SK-N-SH (cell line): Measurements from ENCODE around the gene CCKAR. TPM values are rescaled to one million over a fixed set of nuclear protein-coding genes. Genes with fewer than 3 reads are reported as not detected.

ENCODE experiments used
- CTCF ChIA-PET: fragments of 300-600, 350-600 bp; formaldehyde crosslinking; extraction: SDS; loops from one replicate; lab custom pipeline; 2021; lab: Yijun Ruan, JAX
- POLR2A ChIA-PET: fragments of 350-600 bp; sonication (Branson Sonifier 250); formaldehyde crosslinking; extraction: SDS; loops from one replicate; lab custom pipeline; 2020; ENCODE audit warnings: antibody characterized with exemption, inconsistent platforms; lab: Yijun Ruan, JAX
- DNase-seq: peaks from one replicate; pipeline ENCODE4 v3.0.0; 2012
- H2AFZ ChIP-seq: fragments of 200-600 bp; sonication (generic); 2 replicates; pipeline ENCODE4 v1.8.1; 2016; ENCODE audit warnings: antibody characterized with exemption, mild to moderate bottlenecking, low read depth
- H3F3A ChIP-seq: fragments of 200-600 bp; sonication (generic); replicated peaks from 2 replicates; pipeline ENCODE3; 2016; ENCODE audit warnings: antibody characterized with exemption, mild to moderate bottlenecking; ENCODE audit not compliant: insufficient read depth
- H3K27ac ChIP-seq, 2 experiments: fragments of 200-500 bp in 1 of 2; fragments of 200-600 bp in 1 of 2; sonication (Bioruptor generic) in 1 of 2; sonication (generic), shearing (Covaris generic) in 1 of 2; 2 replicates each; pipeline versions ENCODE4 v1.5.1 to v1.6.1; 2014 to 2016; ENCODE audit warnings: low read depth in 2 of 2, inconsistent platforms in 1 of 2, low read length in 1 of 2, mild to moderate bottlenecking in 1 of 2, mixed read lengths in 1 of 2
- H3K27me3 ChIP-seq: fragments of 200-600 bp; sonication (generic), shearing (Covaris generic); 2 replicates; pipeline ENCODE4 v1.6.1; 2016; ENCODE audit warnings: mixed run types; ENCODE audit not compliant: insufficient read depth
- H3K36me3 ChIP-seq, 2 experiments: fragments of 200-500 bp in 1 of 2; fragments of 200-600 bp in 1 of 2; sonication (Bioruptor generic) in 1 of 2; sonication (generic) in 1 of 2; replicated peaks in 1 of 2; 2 replicates each; pipeline versions ENCODE3 to v1.5.1; 2014 to 2016; ENCODE audit warnings: low read length in 1 of 2, mild to moderate bottlenecking in 1 of 2; ENCODE audit not compliant: insufficient read depth in 2 of 2, control insufficient read depth in 1 of 2
- H3K4me1 ChIP-seq, 2 experiments: fragments of 200-500 bp in 1 of 2; fragments of 200-600 bp in 1 of 2; sonication (Bioruptor generic) in 1 of 2; sonication (generic), shearing (Covaris generic) in 1 of 2; 2 replicates each; pipeline versions ENCODE4 v1.5.1 to v1.6.1; 2014 to 2016; ENCODE audit warnings: low read depth in 1 of 2, low read length in 1 of 2, mixed run types in 1 of 2; ENCODE audit not compliant: insufficient read depth in 2 of 2, control insufficient read depth in 1 of 2
- H3K4me2 ChIP-seq: fragments of 200-600 bp; sonication (generic), shearing (Covaris generic); 2 replicates; pipeline ENCODE4 v1.6.1; 2017; ENCODE audit warnings: mixed run types
- H3K4me3 ChIP-seq, 2 experiments: fragments of 200-500 bp in 1 of 2; fragments of 200-600 bp in 1 of 2; sonication (Bioruptor generic) in 1 of 2; sonication (generic), shearing (Covaris generic) in 1 of 2; 2 replicates each; pipeline versions ENCODE4 v1.5.1 to v1.8.1; 2014 to 2016; ENCODE audit warnings: low read depth in 2 of 2, inconsistent platforms in 1 of 2, low read length in 1 of 2, mild to moderate bottlenecking in 1 of 2, mixed read lengths in 1 of 2, moderate library complexity in 1 of 2
- H3K79me2 ChIP-seq: fragments of 200-600 bp; sonication (generic); 2 replicates; pipeline ENCODE4 v1.8.1; 2017; ENCODE audit warnings: mild to moderate bottlenecking; ENCODE audit not compliant: insufficient read depth
- H3K9ac ChIP-seq: fragments of 200-600 bp; sonication (generic); 2 replicates; pipeline ENCODE4 v1.6.1; 2017; ENCODE audit warnings: mixed run types
- H3K9me2 ChIP-seq: fragments of 200-600 bp; sonication (generic); 2 replicates; pipeline ENCODE4 v1.6.1; 2017; ENCODE audit warnings: mixed run types
- H3K9me3 ChIP-seq: fragments of 200-600 bp; sonication (generic); 2 replicates; pipeline ENCODE4 v1.6.1; 2017; ENCODE audit warnings: mixed run types, mild to moderate bottlenecking, moderate library complexity
- H4K20me1 ChIP-seq: fragments of 200-600 bp; sonication (generic); 2 replicates; pipeline ENCODE4 v1.6.1; 2017; ENCODE audit warnings: mild to moderate bottlenecking, mixed run types; ENCODE audit not compliant: insufficient read depth
- ELF1 ChIP-seq: IDR thresholded peaks from 2 replicates; pipeline ENCODE4 v1.4.0; 2012
- EP300 ChIP-seq, 2 experiments: IDR thresholded peaks; 2 replicates each; pipeline versions ENCODE4 v1.4.0 to v1.6.1; 2012; ENCODE audit warnings: borderline replicate concordance in 1 of 2, low read depth in 1 of 2, low read length in 1 of 2
- FOXJ3 ChIP-seq: sonication (generic); formaldehyde crosslinking; IDR thresholded peaks from 2 replicates; pipeline ENCODE4 v1.5.1; 2020; ENCODE audit warnings: mild to moderate bottlenecking, missing genetic modification reagents
- FOXM1 ChIP-seq: IDR thresholded peaks from 2 replicates; pipeline ENCODE4 v1.4.0; 2012; ENCODE audit warnings: low read depth, mild to moderate bottlenecking
- GABPA ChIP-seq: IDR thresholded peaks from 2 replicates; pipeline ENCODE4 v1.4.0; 2012; ENCODE audit warnings: low read depth, mild to moderate bottlenecking
- GATA2 ChIP-seq: sonication (generic); formaldehyde crosslinking; IDR thresholded peaks from 2 replicates; pipeline ENCODE4 v1.5.0; 2020; ENCODE audit warnings: mild to moderate bottlenecking, missing genetic modification reagents
- IRF3 ChIP-seq: fragments of 150-350 bp; IDR thresholded peaks from 2 replicates; pipeline ENCODE4 v1.6.1; 2016; ENCODE audit warnings: mild to moderate bottlenecking, low read depth, low read length
- NFIC ChIP-seq: IDR thresholded peaks from 2 replicates; pipeline ENCODE4 v1.4.0; 2012; ENCODE audit warnings: borderline replicate concordance
- NRF1 ChIP-seq: IDR thresholded peaks from 2 replicates; pipeline ENCODE4 v1.6.1; 2012; ENCODE audit warnings: low read depth, mild to moderate bottlenecking, low read length
- PBX3 ChIP-seq: IDR thresholded peaks from 2 replicates; pipeline ENCODE4; 2012
- SIN3A ChIP-seq: IDR thresholded peaks from 2 replicates; pipeline ENCODE4 v1.6.1; 2012; ENCODE audit warnings: low read depth, mild to moderate bottlenecking, low read length, moderate library complexity, borderline replicate concordance
- SMC3 ChIP-seq: IDR thresholded peaks from 2 replicates; pipeline ENCODE4 v1.6.1; 2012; ENCODE audit warnings: low read depth, low read length, improper control_type of control experiment
- TCF12 ChIP-seq: IDR thresholded peaks from 2 replicates; pipeline ENCODE4 v1.4.0; 2012
- TEAD4 ChIP-seq: IDR thresholded peaks from 2 replicates; pipeline ENCODE4 v1.4.0; 2012; ENCODE audit warnings: mild to moderate bottlenecking, borderline replicate concordance; ENCODE audit not compliant: insufficient read depth
- USF1 ChIP-seq: IDR thresholded peaks from 2 replicates; pipeline ENCODE4 v1.4.0; 2012; ENCODE audit warnings: low read depth, borderline replicate concordance
- USF2 ChIP-seq: fragments of 150-350 bp; IDR thresholded peaks from 2 replicates; pipeline ENCODE4 v1.6.1; 2017; ENCODE audit warnings: antibody characterized with exemption, low read length, low read depth, borderline replicate concordance
- YY1 ChIP-seq: IDR thresholded peaks from 2 replicates; pipeline ENCODE4 v1.4.0; 2012; ENCODE audit warnings: low read depth, mild to moderate bottlenecking
- ZBTB33 ChIP-seq: IDR thresholded peaks from 2 replicates; pipeline ENCODE4 v1.4.0; 2012; ENCODE audit warnings: low read depth, borderline replicate concordance
- WGBS: methylation state at CpG from one replicate; pipeline ENCODE4 v1.1.6; 2017; ENCODE audit warnings: low lambda C conversion rate; 5-methylcytosine and 5-hydroxymethylcytosine counted together
- polyA plus RNA-seq, 3 experiments: library from polyadenylated mRNA; depleted of rRNA; stranded (reverse); fragments of >200 nt; gene quantifications; 2 replicates each; pipeline ENCODE4 v1.2.3, GENCODE V29; 2012

Gene CCKAR
- polyA plus RNA-seq, 1 of the 3 experiments (the other 2 are of a cell fraction) = not detected

- no peak for TF ChIP-seq USF2
- TF ChIP-seq SIN3A = no peak
- peak; percentile 82; the same call in 1 of the 2 replicates for TF ChIP-seq NFIC
- TF ChIP-seq FOXJ3 (CRISPR knock-in tag) = no peak
- peak; percentile 56; the same call in 1 of the 2 replicates for TF ChIP-seq TEAD4
- TF ChIP-seq GATA2 (CRISPR knock-in tag) = no peak
- no peak for TF ChIP-seq ELF1
- TF ChIP-seq YY1 = no peak
- no peak for TF ChIP-seq USF1
Observed at GRCh38 chr4:26522478-26522877, 32.2 kb upstream of the CCKAR start (continued).

GRCh38 chr4:26520728-26521450 is 30.6 kb upstream of the CCKAR start:
- H4K20me1 ChIP-seq = no peaks in the 10 kb centered on the region
- no peak overlapping the region for H2AFZ ChIP-seq
- ChIA-PET POLR2A (no interaction called here), CTCF (no interaction called here)
- no peaks in the 10 kb centered on the region for H3K9me2 ChIP-seq
- H3F3A ChIP-seq = peaks cover 11% of the 10 kb centered on the region
- H3K27ac ChIP-seq = no peak overlapping the region
- no peak overlapping the region for H3K9ac ChIP-seq
- no peaks in the 10 kb centered on the region for H3K36me3 ChIP-seq
- no peaks in the 10 kb centered on the region for H3K9me3 ChIP-seq
- TF ChIP-seq PBX3 (0 out of 2 replicates have a peak, but pooled peaks have one; percentile 8), TCF12 (peak; percentile 52), TEAD4 (no peak)
- WGBS = 92% methylated on average over 6 of the region's 7 CpGs
- peaks cover 6 to 29% of the 10 kb centered on the region in 2 experiments for H3K4me1 ChIP-seq
- no peak overlapping the region for H3K4me3 ChIP-seq
- H3K79me2 ChIP-seq = no peaks in the 10 kb centered on the region
- H3K27me3 ChIP-seq = no peaks in the 10 kb centered on the region
- DNase-seq = no peak
- no peak overlapping the region for H3K4me2 ChIP-seq

GRCh38 chr4:26515936-26516335 is 25.7 kb upstream of the CCKAR start:
- Histone ChIP-seq H3K9me2 (no peaks in the 10 kb centered on the region), H2AFZ (no peak overlapping the region), H3K4me3 (no peak overlapping the region), H3K27me3 (no peaks in the 10 kb centered on the region), H3F3A (no peaks in the 10 kb centered on the region), H3K4me2 (no peak overlapping the region), H3K27ac (no peak overlapping the region), H3K9me3 (no peaks in the 10 kb centered on the region), H3K36me3 (no peaks in the 10 kb centered on the region), H4K20me1 (no peaks in the 10 kb centered on the region), H3K79me2 (no peaks in the 10 kb centered on the region), H3K9ac (no peak overlapping the region), H3K4me1 (no peaks in the 10 kb centered on the region)
- WGBS = 68% methylated on average over 2 of the region's 2 CpGs
- POLR2A ChIA-PET = no interaction called here
- CTCF ChIA-PET = no interaction called here
- no peak for TF ChIP-seq ZBTB33
- TF ChIP-seq FOXJ3 (CRISPR knock-in tag) = no peak
- no peak for TF ChIP-seq YY1
- no peak for TF ChIP-seq NRF1
- no peak for TF ChIP-seq IRF3
- no peak for TF ChIP-seq GABPA
- no peak for TF ChIP-seq SMC3
- no peak for TF ChIP-seq FOXM1
- TF ChIP-seq GATA2 (CRISPR knock-in tag) = no peak
- no peak for TF ChIP-seq EP300 (IDR thresholded peaks at IDR 0.05; ENCODE audit: borderline replicate concordance in 1 of 2, low read depth in 1 of 2, low read length in 1 of 2)
- no peak for DNase-seq
